ENCODE results near the gene CFAP210. TPM values are rescaled to one million over a fixed set of nuclear protein-coding genes. Genes with fewer than 3 reads are reported as not detected.
A peak's percentile ranks its signal among the peaks of the same experiment; 100 is the strongest.

The CFAP210 gene
- total and polyA plus RNA-seq, 10 of the 15 experiments (the other 5 are each of a cell fraction or from before 2014, with no cell fraction given) = not detected

DNA sequence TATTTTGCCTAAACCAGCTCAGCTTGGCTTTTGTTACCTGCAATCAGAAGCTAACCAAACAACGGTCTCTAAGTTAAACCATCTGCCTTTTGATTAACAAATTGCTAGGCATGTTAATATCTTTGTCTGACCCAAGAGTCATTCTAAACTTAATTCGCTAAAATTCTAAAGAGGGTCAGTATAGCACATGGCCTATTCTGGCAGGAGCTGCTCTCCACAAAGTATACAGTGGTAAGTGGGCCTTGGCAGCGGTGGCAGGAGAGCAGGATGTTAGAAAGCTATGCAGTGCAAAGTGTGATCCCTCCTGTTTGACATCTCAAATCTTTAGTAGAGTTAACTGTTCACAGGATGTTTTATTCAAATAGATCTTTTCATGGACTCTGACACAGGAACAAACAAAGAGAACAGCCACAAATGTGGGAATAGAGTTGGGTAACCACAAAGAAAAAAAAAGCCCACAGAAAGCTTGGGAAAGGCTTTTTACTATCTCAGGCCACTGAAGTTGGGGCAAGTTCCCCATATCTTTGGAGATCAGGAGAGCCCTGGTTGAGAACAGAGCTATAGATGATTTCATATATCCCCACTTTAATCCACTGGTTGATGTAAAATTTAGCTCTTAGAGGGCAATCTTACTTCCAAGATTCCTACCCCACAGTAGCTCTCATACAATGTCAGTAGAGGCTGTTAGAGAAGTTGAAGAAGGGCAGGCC is 10.6 kb downstream of the CFAP210 start (continued):
- no peak for TF ChIP-seq HSF1 (IDR thresholded peaks at IDR 0.05; ENCODE audit: low read depth, low read length)
- TF ChIP-seq CREM (IDR thresholded peaks at IDR 0.05; ENCODE audit: low read depth) = no peak
- TF ChIP-seq ZNF24 (IDR thresholded peaks at IDR 0.05) = no peak

- BruUV-seq (replicated peaks) = no TSS peak
- intact Hi-C loops (cut with micrococcal nuclease; ENCODE audit: unreplicated experiment) = no loop called here
- POLR2A ChIA-PET = no interaction called here
Measured at GRCh38 chr2:169683054-169683424, 11.2 kb downstream of the CFAP210 start.

More at GRCh38 chr2:169683054-169683424, 11.2 kb downstream of the CFAP210 start:
- H3K79me2 ChIP-seq (ENCODE audit: control insufficient read depth, insufficient read depth, low read length) = no peaks in the 10 kb centered on the region
- TF ChIP-seq RUNX3 (IDR thresholded peaks at IDR 0.05; ENCODE audit: low read length) = peak; percentile 34
- no peak for TF ChIP-seq CREM (IDR thresholded peaks at IDR 0.05; ENCODE audit: low read depth)
- H4K20me1 ChIP-seq (ENCODE audit: control insufficient read depth, insufficient read depth) = no peaks in the 10 kb centered on the region
- H3K4me1 ChIP-seq (ENCODE audit: control insufficient read depth, insufficient read depth, low read length) = no peaks in the 10 kb centered on the region
- no peak overlapping the region for H2AFZ ChIP-seq (ENCODE audit: control insufficient read depth, low read depth, low read length)
- SMC1A ChIA-PET (ENCODE audit: uncharacterized antibody, unreplicated experiment) = interaction anchor here (0.9 to 1.6 kb wide), 2 partner anchors 8 to 16 kb away, joined by 3 to 4 read pairs; no protein-coding TSS in a partner anchor
- in situ Hi-C loops (cut with MboI) = no loop called here
- H3K27ac ChIP-seq (ENCODE audit: control insufficient read depth, insufficient read depth) = no peak overlapping the region
- WGBS (ENCODE audit: insufficient coverage, insufficient replicate concordance, low lambda C conversion rate, missing lambda C conversion rate) = 1% methylated on average over 3 of the region's 3 CpGs
- H3K9ac ChIP-seq (ENCODE audit: control insufficient read depth, insufficient read depth, low read length) = no peak overlapping the region
- RAD21 ChIA-PET (ENCODE audit: unreplicated experiment) = no interaction called here
- CTCF ChIA-PET = no interaction called here
- no peaks in the 10 kb centered on the region for H3K36me3 ChIP-seq (ENCODE audit: control insufficient read depth in 2 of 2, insufficient read depth in 2 of 2, low read length in 1 of 2)
- H3K9me3 ChIP-seq (replicated peaks; ENCODE audit: control insufficient read depth, insufficient read depth, low read length) = no peaks in the 10 kb centered on the region
- peak; percentile 23 for FAIRE-seq
- H3K4me3 ChIP-seq = no peak overlapping the region
- DNase-seq (ENCODE audit: low read depth, low spot score) = no peak
- H3K4me2 ChIP-seq (ENCODE audit: control insufficient read depth, insufficient read depth) = no peak overlapping the region
- no peaks in the 10 kb centered on the region for H3K27me3 ChIP-seq (replicated peaks in 1 of 2; ENCODE audit: control insufficient read depth in 2 of 2, insufficient read depth in 2 of 2, low read length in 1 of 2)
- peak; percentile 51 for ATAC-seq

Data from GM12878 (cell line).